ENCODE measurements around the gene CACNA2D4. TPM values are rescaled to one million over a fixed set of nuclear protein-coding genes. Genes with fewer than 3 reads are reported as not detected.
A peak's percentile ranks its signal among the peaks of the same experiment; 100 is the strongest.

Gene CACNA2D4
- total RNA-seq, 1 donor from 2014 or later: not detected

GRCh38 chr12:1805441-1806081 lies 112.9 kb downstream of the CACNA2D4 start:
- Histone ChIP-seq H3K27ac (no peak overlapping the region), H3K4me3 (no peak overlapping the region), H3K4me1 (peaks cover 0 to 7% of the 10 kb centered on the region in 2 donors), H3K27me3 (no peaks in the 10 kb centered on the region), H3K36me3 (no peaks in the 10 kb centered on the region), H3K9me3 (no peaks in the 10 kb centered on the region)
- no peak for DNase-seq (ENCODE audit: low spot score in 2 of 2)
- intact Hi-C loops (cut with DNase I): no loop called here
- TF ChIP-seq CTCF (IDR thresholded peaks at IDR 0.05): no peak

- Histone ChIP-seq H3K27ac (no peak overlapping the region), H3K27me3 (no peaks in the 10 kb centered on the region), H3K36me3 (no peaks in the 10 kb centered on the region), H3K9me3 (no peaks in the 10 kb centered on the region), H3K4me1 (peaks cover 0 to 7% of the 10 kb centered on the region in 2 donors), H3K4me3 (no peak overlapping the region)
- TF ChIP-seq CTCF (IDR thresholded peaks at IDR 0.05): no peak
- intact Hi-C loops (cut with DNase I): no loop called here
- DNase-seq (ENCODE audit: low spot score in 2 of 2): peak; percentile 45 to 92
These were observed 113.7 kb downstream of the CACNA2D4 start for GRCh38 chr12:1804545-1805332.

- no peaks in the 10 kb centered on the region for H3K27me3 ChIP-seq
- no peak for DNase-seq (ENCODE audit: low spot score in 2 of 2)
- H3K4me1 ChIP-seq: peaks cover 0 to 7% of the 10 kb centered on the region in 2 donors
- H3K27ac ChIP-seq: no peak overlapping the region
- H3K36me3 ChIP-seq: no peaks in the 10 kb centered on the region
- TF ChIP-seq CTCF (IDR thresholded peaks at IDR 0.05): no peak
- no peak overlapping the region for H3K4me3 ChIP-seq
- intact Hi-C loops (cut with DNase I): no loop called here
- H3K9me3 ChIP-seq: no peaks in the 10 kb centered on the region
These were observed 114.7 kb downstream of the CACNA2D4 start for GRCh38 chr12:1803736-1804135.

DNA sequence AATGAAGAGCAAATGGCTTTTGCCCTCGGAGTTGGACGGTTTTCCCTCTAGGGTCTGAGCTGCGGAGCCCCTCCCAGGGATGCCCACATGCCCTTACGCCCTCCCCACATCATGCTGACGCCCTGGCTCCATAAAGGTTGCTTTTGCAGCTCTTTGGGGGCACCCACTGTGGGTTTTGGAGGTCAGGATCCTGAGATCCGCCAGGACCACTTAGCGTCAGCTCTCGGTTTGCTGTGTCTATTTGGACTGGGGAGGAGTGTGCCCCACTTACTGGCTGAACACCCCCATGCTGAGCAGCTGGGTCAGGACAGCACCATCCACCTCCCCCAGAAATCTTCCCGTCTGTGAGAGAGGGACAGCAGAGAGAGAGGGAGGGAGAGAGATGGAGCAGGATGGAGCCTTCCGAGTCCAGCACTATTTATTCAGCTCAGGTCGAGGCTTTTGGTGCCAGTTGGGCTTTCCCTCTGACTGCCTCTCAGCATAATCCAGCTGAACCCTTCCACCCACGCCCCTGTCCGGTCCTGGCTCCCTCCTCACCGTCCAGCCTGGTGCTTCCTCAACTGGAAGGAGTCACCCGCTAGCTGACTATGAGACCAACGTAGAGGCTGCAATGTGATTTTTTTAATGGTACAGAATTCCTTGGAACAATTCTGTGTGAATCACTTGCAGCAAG lies 117.0 kb downstream of the CACNA2D4 start:
- H3K27me3 ChIP-seq: no peaks in the 10 kb centered on the region
- H3K27ac ChIP-seq: no peak overlapping the region
- H3K4me3 ChIP-seq: no peak overlapping the region
- intact Hi-C loops (cut with DNase I): no loop called here
- TF ChIP-seq CTCF (IDR thresholded peaks at IDR 0.05): no peak
- peaks cover 4 to 12% of the 10 kb centered on the region in 2 donors for H3K4me1 ChIP-seq
- H3K9me3 ChIP-seq: no peaks in the 10 kb centered on the region
- peak in 1 of 2 donors; percentile 53 for DNase-seq (ENCODE audit: low spot score in 2 of 2)
- H3K36me3 ChIP-seq: no peaks in the 10 kb centered on the region

DNA sequence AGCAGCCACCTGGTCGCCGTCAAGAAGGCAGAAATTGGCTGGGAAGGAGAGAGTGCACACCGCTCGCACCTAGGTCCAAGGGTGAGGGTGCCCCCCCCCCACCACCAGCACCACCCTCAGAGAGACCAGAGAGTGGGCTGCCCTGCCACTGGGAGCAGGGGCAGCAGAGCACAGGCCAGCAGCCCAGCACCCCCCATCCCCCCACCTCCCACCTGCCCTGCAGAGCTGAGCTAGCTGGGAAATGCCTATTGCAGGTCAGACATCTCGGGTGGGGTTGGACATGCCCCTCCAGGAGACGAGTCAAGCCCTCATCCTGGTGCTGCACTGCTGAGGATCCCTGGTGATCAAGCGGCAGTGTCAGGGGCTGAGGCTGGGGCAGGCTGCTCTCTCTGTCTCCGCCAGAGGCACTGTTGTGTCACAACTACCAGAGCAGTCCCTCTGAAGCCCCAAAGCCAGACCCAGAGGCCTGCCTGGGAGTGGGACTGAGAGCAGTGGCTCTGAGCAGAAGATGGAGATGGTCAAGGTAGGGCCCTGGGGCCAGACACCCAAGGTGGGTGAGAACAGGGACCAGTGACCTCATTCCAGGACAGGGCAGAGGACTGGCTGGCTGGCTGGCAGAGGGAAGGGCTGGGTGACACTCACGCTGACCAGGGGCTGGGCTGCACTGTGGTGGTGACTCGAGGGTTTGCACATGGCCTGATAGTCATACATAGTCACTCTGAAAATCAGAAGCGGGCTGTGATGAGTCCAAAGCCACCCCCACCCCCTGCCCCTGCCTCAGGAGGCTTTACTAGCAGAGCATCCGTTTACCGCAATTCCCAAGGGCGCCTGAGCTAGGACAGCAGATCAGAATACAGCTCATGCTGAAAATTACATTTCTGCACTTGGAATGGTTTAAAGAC lies 117.8 kb downstream of the CACNA2D4 start:
- H3K27me3 ChIP-seq: no peaks in the 10 kb centered on the region
- no peaks in the 10 kb centered on the region for H3K9me3 ChIP-seq
- H3K4me1 ChIP-seq: peaks cover 6 to 14% of the 10 kb centered on the region in 2 donors
- no peak for TF ChIP-seq CTCF (IDR thresholded peaks at IDR 0.05)
- no peaks in the 10 kb centered on the region for H3K36me3 ChIP-seq
- intact Hi-C loops (cut with DNase I): no loop called here
- H3K27ac ChIP-seq: no peak overlapping the region
- peak in 1 of 2 donors; percentile 70 for DNase-seq (ENCODE audit: low spot score in 2 of 2)
- no peak overlapping the region for H3K4me3 ChIP-seq

Data from ascending aorta (tissue), 2 donors.